Naive thymus-derived CD4-positive, alpha-beta T cell (primary cell): ENCODE data around the gene LEKR1. TPM values are rescaled to one million over a fixed set of nuclear protein-coding genes. Genes with fewer than 3 reads are reported as not detected.

Source experiments
- ATAC-seq: fragments of 150-1000 bp; cut with Tn5 transposase; 2 replicates; pipeline ENCODE4 v1.10.0; 2021; ENCODE audit warnings: mild to moderate bottlenecking, moderate library complexity
- CTCF ChIA-PET: fragments of 350-600 bp; sonication (Branson Sonifier 250); formaldehyde crosslinking; loops from one replicate; lab custom pipeline; 2021; ENCODE audit warnings: antibody characterized with exemption; lab: Charles Lee
- POLR2A ChIA-PET: fragments of 350-600 bp; sonication (Branson Sonifier 250); formaldehyde crosslinking; loops from one replicate; lab custom pipeline; 2021; ENCODE audit warnings: antibody characterized with exemption, inconsistent platforms; lab: Charles Lee
- DNase-seq, 9 donors: peaks; one replicate each; pipeline versions ENCODE4 v3.0.0 to v3.0.0-alpha.2; 2020 to 2022; ENCODE audit warnings: mixed read lengths in 1 of 9
- H3K27ac ChIP-seq: one replicate; pipeline ENCODE4 v1.7.0; 2013; ENCODE audit warnings: mild to moderate bottlenecking, low read depth, low read length, moderate library complexity
- H3K27me3 ChIP-seq, 2 donors: one replicate each; pipeline ENCODE4 v1.7.0; 2013; ENCODE audit warnings: low read length in 2 of 2, mild to moderate bottlenecking in 2 of 2, moderate library complexity in 2 of 2; ENCODE audit not compliant: control insufficient read depth in 2 of 2, insufficient read depth in 2 of 2
- H3K36me3 ChIP-seq, 3 experiments: 1 replicate in 2 of 3; 2 replicates in 1 of 3; pipeline ENCODE4 v1.7.0; 2013; ENCODE audit warnings: low read length in 3 of 3, mild to moderate bottlenecking in 3 of 3, moderate library complexity in 1 of 3; ENCODE audit not compliant: insufficient read depth in 3 of 3, control insufficient read depth in 2 of 3
- H3K4me1 ChIP-seq, 2 donors: one replicate each; pipeline ENCODE4 v1.7.0; 2013; ENCODE audit warnings: low read length in 2 of 2, mild to moderate bottlenecking in 2 of 2, moderate library complexity in 1 of 2; ENCODE audit not compliant: control insufficient read depth in 2 of 2, insufficient read depth in 2 of 2
- H3K4me3 ChIP-seq: 2 replicates; pipeline ENCODE4 v1.7.0; 2013; ENCODE audit warnings: mild to moderate bottlenecking, low read length
- H3K9me3 ChIP-seq, 3 experiments: 1 replicate in 2 of 3; 2 replicates in 1 of 3; pipeline ENCODE4 v1.7.0; 2013; ENCODE audit warnings: low read length in 3 of 3; ENCODE audit not compliant: control insufficient read depth in 2 of 3
- H3K27ac Mint-ChIP-seq, 9 donors: one replicate each; pipeline ENCODE4 v1.8.0; 2020 to 2022; ENCODE audit warnings: mixed read lengths in 9 of 9, mild to moderate bottlenecking in 8 of 9, moderate library complexity in 5 of 9, inconsistent platforms in 2 of 9
- H3K27me3 Mint-ChIP-seq, 5 donors: one replicate each; pipeline ENCODE4 v1.8.0; 2021 to 2022; ENCODE audit warnings: mixed read lengths in 5 of 5, mild to moderate bottlenecking in 1 of 5
- H3K36me3 Mint-ChIP-seq, 5 donors: one replicate each; pipeline ENCODE4 v1.8.0; 2020 to 2022; ENCODE audit warnings: mixed read lengths in 5 of 5, mild to moderate bottlenecking in 3 of 5, inconsistent platforms in 1 of 5
- H3K4me1 Mint-ChIP-seq, 7 donors: one replicate each; pipeline ENCODE4 v1.8.0; 2020 to 2022; ENCODE audit warnings: mixed read lengths in 7 of 7, mild to moderate bottlenecking in 3 of 7, inconsistent platforms in 1 of 7
- H3K4me3 Mint-ChIP-seq, 10 donors: one replicate each; pipeline ENCODE4 v1.8.0; 2020 to 2022; ENCODE audit warnings: mild to moderate bottlenecking in 10 of 10, mixed read lengths in 10 of 10, moderate library complexity in 6 of 10, inconsistent platforms in 2 of 10
- H3K9me3 Mint-ChIP-seq, 11 donors: one replicate each; pipeline ENCODE4 v1.8.0; 2020 to 2022; ENCODE audit warnings: mixed read lengths in 11 of 11, mild to moderate bottlenecking in 4 of 11, inconsistent platforms in 1 of 11, moderate library complexity in 1 of 11
- intact Hi-C, 2 donors: fragments of 100-400 bp; cut with micrococcal nuclease; formaldehyde crosslinking; loops; one replicate each; pipeline ENCODE4 v1.15.1; 2023
- polyA plus RNA-seq, 2 donors: library from polyadenylated mRNA; unstranded; fragments of 300-500 nt; fragmentation: Illumina TruSeq; gene quantifications; one replicate each; pipeline ENCODE4 v1.2.3, GENCODE V29; 2021
- total RNA-seq, 6 experiments: library from RNA in 5 of 6; stranded (reverse) in 5 of 6; gene quantifications; 1 replicate in 5 of 6; 2 replicates in 1 of 6; pipeline ENCODE4 v1.2.3 and lab custom pipeline; 2021 to 2026

Gene LEKR1
- total and polyA plus RNA-seq, 7 experiments from 2014 or later, result 0.19 to 5.1 (median 0.81) TPM

DNA sequence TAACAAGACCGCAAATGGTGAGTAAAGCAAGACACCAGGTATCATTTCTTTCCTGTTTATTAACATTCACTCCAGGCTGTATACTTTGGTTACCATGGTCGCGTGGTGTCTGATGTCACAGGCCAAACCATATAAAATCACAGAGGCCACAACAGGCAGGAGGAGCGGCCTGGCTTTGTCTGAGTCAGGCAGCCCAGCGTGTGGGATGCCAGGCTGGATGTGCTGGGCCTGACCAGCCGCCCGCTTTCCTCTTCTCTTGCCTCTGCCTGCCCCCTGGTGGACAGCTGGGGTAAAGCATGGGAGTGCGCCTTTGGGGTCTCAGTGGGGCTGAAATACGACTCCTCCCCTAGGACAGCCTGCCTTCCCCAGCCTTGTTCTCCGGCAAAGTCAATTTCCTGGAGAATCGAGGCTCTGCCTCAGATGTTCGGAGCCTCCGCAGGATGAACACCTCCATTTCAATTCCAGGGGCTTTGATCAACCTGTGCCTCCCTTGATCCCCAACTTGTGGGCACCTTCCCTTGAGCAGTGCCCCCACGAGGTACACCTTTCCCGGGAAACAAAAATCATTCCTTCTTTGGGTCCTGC is 255.6 kb downstream of the LEKR1 start:
- no peaks in the 10 kb centered on the region for H3K36me3 ChIP-seq
- Mint-ChIP-seq H3K4me1 (peaks cover 0 to 54% (median 6%) of the 10 kb centered on the region in 7 donors), H3K27ac (peak overlapping the region in 8 of 9 donors; percentile 9 to 79 (median 56)), H3K9me3 (no peaks in the 10 kb centered on the region), H3K27me3 (no peaks in the 10 kb centered on the region), H3K4me3 (no peak overlapping the region), H3K36me3 (peaks cover 0 to 5% (median 0%) of the 10 kb centered on the region in 5 donors)
- DNase-seq, result peak; percentile 60 to 86 (median 70)
- no peak overlapping the region for H3K27ac ChIP-seq
- CTCF ChIA-PET, result interaction anchor here (1.0 to 2.6 kb wide), 16 partner anchors 7 to 932 kb away, joined by 3 to 13 read pairs (median 4); partner anchors contain the start of gene SSR3
- POLR2A ChIA-PET, result interaction anchor here (0.9 to 1.3 kb wide), 3 partner anchors 78 to 527 kb away, joined by 3 to 5 read pairs (median 4); partner anchors contain the start of genes CCNL1 and SSR3
- no peaks in the 10 kb centered on the region for H3K27me3 ChIP-seq
- intact Hi-C loops, result loop anchor here (1.0 to 10.0 kb wide), 8 partner anchors 49 to 931 kb away; partner anchors contain the start of genes TIPARP (in 2 of the 2) and SSR3 (in 1 of the 2)
- peak; percentile 96 for ATAC-seq
- no peak overlapping the region for H3K4me3 ChIP-seq
- H3K4me1 ChIP-seq, result peaks cover 0 to 12% of the 10 kb centered on the region in 2 donors
- H3K9me3 ChIP-seq, result no peaks in the 10 kb centered on the region

- no peaks in the 10 kb centered on the region for H3K9me3 Mint-ChIP-seq
- peaks cover 0 to 5% (median 0%) of the 10 kb centered on the region in 5 donors for H3K36me3 Mint-ChIP-seq
- Histone ChIP-seq H3K4me1 (peaks cover 0 to 12% of the 10 kb centered on the region in 2 donors), H3K27ac (no peak overlapping the region), H3K9me3 (no peaks in the 10 kb centered on the region), H3K36me3 (no peaks in the 10 kb centered on the region), H3K4me3 (no peak overlapping the region), H3K27me3 (no peaks in the 10 kb centered on the region)
- intact Hi-C loops, result loop anchor here in 1 of 2 donors (10.0 kb wide), 1 partner anchor 558 kb away; no protein-coding TSS in a partner anchor
- no peak overlapping the region for H3K4me3 Mint-ChIP-seq
- peaks cover 0 to 58% (median 6%) of the 10 kb centered on the region in 7 donors for H3K4me1 Mint-ChIP-seq
- H3K27ac Mint-ChIP-seq, result peak overlapping the region in 4 of 9 donors; percentile 38 to 79 (median 58)
- H3K27me3 Mint-ChIP-seq, result no peaks in the 10 kb centered on the region
- ATAC-seq (no peak), DNase-seq (peak in 1 of 9 donors; percentile 2)
- POLR2A ChIA-PET, result interaction anchor here (0.6 to 1.3 kb wide), 7 partner anchors 77 to 566 kb away, joined by 3 to 5 read pairs (median 3); partner anchors contain the start of genes CCNL1 and SSR3
- CTCF ChIA-PET, result interaction anchor here (0.7 to 2.6 kb wide), 20 partner anchors 10 to 933 kb away, joined by 3 to 13 read pairs (median 4); partner anchors contain the start of genes SSR3 and TIPARP
Observed at GRCh38 chr3:157082305-157082982, 256.3 kb downstream of the LEKR1 start.

DNA sequence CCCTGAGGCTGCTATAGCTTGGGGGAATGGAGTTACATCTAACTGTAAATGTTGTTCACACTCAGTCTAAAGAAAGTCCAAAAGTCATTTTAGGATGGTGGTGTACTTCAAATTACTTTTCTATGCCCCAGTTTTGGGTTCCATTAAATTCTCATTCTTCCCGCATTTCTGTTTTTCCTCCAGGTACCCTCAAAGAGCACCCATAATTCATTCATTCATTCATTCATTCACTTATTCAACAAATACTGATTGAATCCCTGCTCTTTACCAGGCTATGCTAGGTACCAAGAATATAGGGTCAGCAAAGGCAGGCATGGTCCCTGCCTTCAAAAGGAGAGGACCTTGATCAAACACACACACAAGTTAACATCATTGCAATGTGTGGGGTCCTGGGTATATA is 257.7 kb downstream of the LEKR1 start:
- ChIA-PET CTCF (interaction anchor here (0.9 to 1.9 kb wide), 3 partner anchors 43 to 409 kb away, joined by 3 to 6 read pairs (median 3); partner anchors contain the start of gene TIPARP), POLR2A (no interaction called here)
- DNase-seq (no peak), ATAC-seq (no peak)
- H3K9me3 ChIP-seq, result no peaks in the 10 kb centered on the region
- Mint-ChIP-seq H3K9me3 (no peaks in the 10 kb centered on the region), H3K36me3 (peaks cover 0 to 5% (median 0%) of the 10 kb centered on the region in 5 donors), H3K27me3 (peaks cover 0 to 6% (median 0%) of the 10 kb centered on the region in 5 donors), H3K4me3 (no peak overlapping the region), H3K27ac (peak overlapping the region in 2 of 9 donors; percentile 13 to 21), H3K4me1 (peaks cover 0 to 63% (median 14%) of the 10 kb centered on the region in 7 donors)
- peaks cover 0 to 20% of the 10 kb centered on the region in 2 donors for H3K4me1 ChIP-seq
- no peaks in the 10 kb centered on the region for H3K36me3 ChIP-seq
- H3K27me3 ChIP-seq, result no peaks in the 10 kb centered on the region
- no peak overlapping the region for H3K4me3 ChIP-seq
- no peak overlapping the region for H3K27ac ChIP-seq
- intact Hi-C loops, result loop anchor here in 1 of 2 donors (10.0 kb wide), 1 partner anchor 559 kb away; no protein-coding TSS in a partner anchor

DNA sequence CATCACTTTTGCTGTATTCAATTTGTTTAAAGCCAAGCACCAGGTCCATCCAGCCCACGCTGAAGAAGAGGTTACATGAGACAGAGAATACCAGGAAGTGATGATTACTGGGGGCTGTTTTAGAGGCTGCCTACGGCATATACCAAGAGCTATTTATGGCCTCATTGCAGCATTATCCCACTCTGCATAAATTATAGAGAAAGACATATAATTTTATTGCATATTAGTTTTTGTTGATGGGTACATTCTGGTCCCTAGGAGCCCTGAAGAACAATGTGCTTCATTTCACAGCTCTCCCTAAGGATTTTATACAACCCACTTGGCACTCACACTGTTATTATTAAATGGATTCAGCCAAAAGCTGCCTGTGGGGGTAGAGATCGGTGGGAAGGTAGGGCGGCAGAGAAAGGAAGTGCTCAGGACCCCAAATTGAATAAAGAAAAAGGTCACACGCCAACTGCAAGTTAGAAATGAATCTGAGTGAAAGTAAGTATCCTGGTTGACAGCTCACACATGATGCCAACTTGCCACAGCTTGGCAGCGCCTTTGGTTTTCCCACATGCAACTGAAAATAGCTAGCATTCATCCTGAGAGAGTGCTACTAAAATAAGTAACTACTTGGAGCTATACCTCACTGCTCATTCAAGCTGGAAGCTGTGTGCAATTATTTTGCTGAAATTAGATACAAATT is 260.1 kb downstream of the LEKR1 start:
- Histone ChIP-seq H3K4me3 (no peak overlapping the region), H3K27ac (no peak overlapping the region), H3K27me3 (no peaks in the 10 kb centered on the region), H3K36me3 (no peaks in the 10 kb centered on the region), H3K9me3 (no peaks in the 10 kb centered on the region), H3K4me1 (peaks cover 11 to 36% of the 10 kb centered on the region in 2 donors)
- Mint-ChIP-seq H3K4me3 (peak overlapping the region in 2 of 10 donors; percentile 17 to 45), H3K4me1 (peaks cover 14 to 80% (median 28%) of the 10 kb centered on the region in 7 donors), H3K27me3 (peaks cover 0 to 6% (median 0%) of the 10 kb centered on the region in 5 donors), H3K9me3 (peaks cover 0 to 7% (median 0%) of the 10 kb centered on the region in 11 donors), H3K36me3 (peaks cover 0 to 11% (median 0%) of the 10 kb centered on the region in 5 donors), H3K27ac (peak overlapping the region in 2 of 9 donors; percentile 24 to 51)
- no peak for DNase-seq
- CTCF ChIA-PET, result interaction anchor here (0.8 to 1.6 kb wide), 2 partner anchors 383 to 936 kb away, joined by 3 to 4 read pairs; no protein-coding TSS in a partner anchor
- ATAC-seq, result no peak
- intact Hi-C loops, result loop anchor here (5.0 to 10.0 kb wide), 2 partner anchors 561 to 1214 kb away; partner anchors contain the start of gene GMPS (in 1 of the 2)
- POLR2A ChIA-PET, result interaction anchor here (0.7 to 6.2 kb wide), 6 partner anchors 51 to 418 kb away, joined by 3 to 43 read pairs (median 5); partner anchors contain the start of gene TIPARP

GRCh38 chr3:157086775-157087174 is 260.6 kb downstream of the LEKR1 start:
- H3K36me3 ChIP-seq, result no peaks in the 10 kb centered on the region
- H3K4me3 ChIP-seq, result no peak overlapping the region
- peaks cover 0 to 11% (median 0%) of the 10 kb centered on the region in 5 donors for H3K36me3 Mint-ChIP-seq
- H3K27ac Mint-ChIP-seq, result peak overlapping the region in 2 of 9 donors; percentile 15 to 42
- H3K4me1 ChIP-seq, result peaks cover 11 to 35% of the 10 kb centered on the region in 2 donors
- peaks cover 0 to 6% (median 0%) of the 10 kb centered on the region in 5 donors for H3K27me3 Mint-ChIP-seq
- intact Hi-C loops, result loop anchor here (5.0 to 10.0 kb wide), 2 partner anchors 562 to 1214 kb away; partner anchors contain the start of gene GMPS (in 1 of the 2)
- no peak overlapping the region for H3K27ac ChIP-seq
- H3K9me3 Mint-ChIP-seq, result peaks cover 0 to 7% (median 0%) of the 10 kb centered on the region in 11 donors
- DNase-seq (no peak), ATAC-seq (no peak)
- H3K27me3 ChIP-seq, result no peaks in the 10 kb centered on the region
- H3K4me1 Mint-ChIP-seq, result peaks cover 14 to 78% (median 23%) of the 10 kb centered on the region in 7 donors
- no peaks in the 10 kb centered on the region for H3K9me3 ChIP-seq
- CTCF ChIA-PET, result interaction anchor here (0.8 to 2.9 kb wide), 2 partner anchors 51 to 384 kb away, joined by 3 to 17 read pairs; no protein-coding TSS in a partner anchor
- POLR2A ChIA-PET, result interaction anchor here (0.7 to 6.2 kb wide), 7 partner anchors 42 to 635 kb away, joined by 3 to 49 read pairs (median 5); partner anchors contain the start of gene TIPARP
- no peak overlapping the region for H3K4me3 Mint-ChIP-seq
